Ishikawa (cell line): ENCODE results near the gene PEX3.

Experiments
- EP300 ChIP-seq: IDR thresholded peaks from 2 replicates; pipeline ENCODE4 v1.6.1; 2012; ENCODE audit warnings: borderline replicate concordance
- FOXM1 ChIP-seq: IDR thresholded peaks from 2 replicates; pipeline ENCODE4 v1.6.1; 2012; ENCODE audit warnings: low read depth, borderline replicate concordance
- MAX ChIP-seq: IDR thresholded peaks from 2 replicates; pipeline ENCODE4 v1.6.1; 2012
- NFIC ChIP-seq: IDR thresholded peaks from 2 replicates; pipeline ENCODE4 v1.6.1; 2012
- TAF1 ChIP-seq: IDR thresholded peaks from 2 replicates; pipeline ENCODE4 v1.6.1; 2012; ENCODE audit warnings: low read depth, mild to moderate bottlenecking

- TF ChIP-seq NFIC (no peak), EP300 (no peak), TAF1 (no peak), FOXM1 (no peak), MAX (no peak)
These were observed 20.6 kb upstream of the PEX3 start for GRCh38 chr6:143429970-143430369.
